GM21529 (cell line): ENCODE data around the gene KLHL3.

Source experiments
- ATAC-seq: cut with Tn5 transposase; IDR thresholded peaks from one replicate; pipeline ENCODE4 v1.9.1; 2021; ENCODE audit not compliant: unreplicated experiment

Gene KLHL3

GRCh38 chr5:137636099-137636498 lies 99.8 kb downstream of the KLHL3 start:
- no peak for ATAC-seq

GRCh38 chr5:137635521-137635921 lies 100.4 kb downstream of the KLHL3 start:
- ATAC-seq: no peak

- no peak for ATAC-seq
These were observed 102.0 kb downstream of the KLHL3 start for GRCh38 chr5:137633896-137634295.

GRCh38 chr5:137632716-137633115 lies 103.2 kb downstream of the KLHL3 start:
- ATAC-seq: no peak

- ATAC-seq: no peak
These were observed 104.4 kb downstream of the KLHL3 start for GRCh38 chr5:137631453-137631852.

GRCh38 chr5:137630972-137631370 lies 104.9 kb downstream of the KLHL3 start:
- no peak for ATAC-seq

- ATAC-seq: no peak
These were observed 105.5 kb downstream of the KLHL3 start for GRCh38 chr5:137630216-137630971.

GRCh38 chr5:137629646-137630045 lies 106.2 kb downstream of the KLHL3 start:
- ATAC-seq: no peak

- ATAC-seq: no peak
These were observed 108.2 kb downstream of the KLHL3 start for GRCh38 chr5:137627706-137628105.

GRCh38 chr5:137627293-137627692 lies 108.6 kb downstream of the KLHL3 start:
- no peak for ATAC-seq

GRCh38 chr5:137624786-137625349 lies 111.0 kb downstream of the KLHL3 start:
- no peak for ATAC-seq

GRCh38 chr5:137622850-137623249 lies 113.0 kb downstream of the KLHL3 start:
- ATAC-seq: no peak

GRCh38 chr5:137621861-137622823 lies 113.7 kb downstream of the KLHL3 start:
- ATAC-seq: no peak

- no peak for ATAC-seq
These were observed 114.6 kb downstream of the KLHL3 start for GRCh38 chr5:137621306-137621705.

- ATAC-seq: no peak
These were observed 116.6 kb downstream of the KLHL3 start for GRCh38 chr5:137619191-137619870.

- no peak for ATAC-seq
These were observed 117.4 kb downstream of the KLHL3 start for GRCh38 chr5:137618476-137618875.

GRCh38 chr5:137617528-137618205 lies 118.2 kb downstream of the KLHL3 start:
- no peak for ATAC-seq

- no peak for ATAC-seq
These were observed 119.8 kb downstream of the KLHL3 start for GRCh38 chr5:137616046-137616445.

- no peak for ATAC-seq
These were observed 120.6 kb downstream of the KLHL3 start for GRCh38 chr5:137615171-137615775.
